BJ (cell line): ENCODE data around the gene PDE8B. TPM values are rescaled to one million over a fixed set of nuclear protein-coding genes. Genes with fewer than 3 reads are reported as not detected.

Experiments used
- CTCF ChIA-PET: fragments of 350-600 bp; formaldehyde crosslinking; extraction: SDS; loops from one replicate; lab custom pipeline; 2021; ENCODE audit warnings: antibody characterized with exemption, inconsistent platforms; lab: Yijun Ruan, JAX
- POLR2A ChIA-PET: fragments of 300-600 bp; sonication (Branson Sonifier 250); formaldehyde crosslinking; extraction: SDS; loops from one replicate; lab custom pipeline; 2021; ENCODE audit warnings: antibody characterized with exemption; lab: Charles Lee
- DNase-seq: peaks from one replicate; pipeline ENCODE4 v3.0.0-alpha.2; 2011; ENCODE audit warnings: low read depth
- H3K27me3 ChIP-seq: 2 replicates; pipeline ENCODE4 v1.6.0; 2011; ENCODE audit warnings: low read length; ENCODE audit not compliant: control insufficient read depth, insufficient read depth
- H3K36me3 ChIP-seq: 2 replicates; pipeline ENCODE4 v1.5.1; 2011; ENCODE audit warnings: low read length; ENCODE audit not compliant: control insufficient read depth, insufficient read depth
- H3K4me3 ChIP-seq: 2 replicates; pipeline ENCODE4 v1.5.1; 2011; ENCODE audit warnings: low read depth, mild to moderate bottlenecking, control low read depth, low read length
- CTCF ChIP-seq: IDR thresholded peaks from 2 replicates; pipeline ENCODE4 v1.5.1; 2011; ENCODE audit warnings: low read depth, mild to moderate bottlenecking, control low read depth, inconsistent platforms, low read length, moderate library complexity; ENCODE audit not compliant: insufficient read depth
- polyA plus RNA-seq: library from polyadenylated mRNA; depleted of rRNA; stranded (reverse); fragments of >200 nt; gene quantifications from 2 replicates; pipeline ENCODE4 v1.2.3, GENCODE V29; 2011

PDE8B gene
- polyA plus RNA-seq, 1 experiment, result 2.2 TPM

- no peak overlapping the region for H3K4me3 ChIP-seq
- H3K27me3 ChIP-seq, result peaks cover 11% of the 10 kb centered on the region
- H3K36me3 ChIP-seq, result no peaks in the 10 kb centered on the region
- no peak for TF ChIP-seq CTCF
- no peak for DNase-seq
- CTCF ChIA-PET, result interaction anchor here (0.6 to 1.2 kb wide), 3 partner anchors 12 to 89 kb away, joined by 3 to 4 read pairs (median 3); no protein-coding TSS in a partner anchor
- POLR2A ChIA-PET, result no interaction called here
Measured at GRCh38 chr5:77229887-77230286, 19.4 kb downstream of the PDE8B start.

- H3K4me3 ChIP-seq, result no peak overlapping the region
- DNase-seq, result no peak
- ChIA-PET CTCF (interaction anchor here (0.6 to 1.2 kb wide), 5 partner anchors 19 to 1793 kb away, joined by 3 read pairs; no protein-coding TSS in a partner anchor), POLR2A (no interaction called here)
- H3K27me3 ChIP-seq, result peaks cover 11% of the 10 kb centered on the region
- TF ChIP-seq CTCF, result peak; percentile 29; the same call in 1 of the 2 replicates
- no peaks in the 10 kb centered on the region for H3K36me3 ChIP-seq
Measured at GRCh38 chr5:77230727-77231470, 20.4 kb downstream of the PDE8B start.

GRCh38 chr5:77231471-77232138 is 21.1 kb downstream of the PDE8B start:
- peaks cover 11% of the 10 kb centered on the region for H3K27me3 ChIP-seq
- H3K36me3 ChIP-seq, result no peaks in the 10 kb centered on the region
- TF ChIP-seq CTCF, result no peak
- CTCF ChIA-PET, result interaction anchor here (0.7 to 2.1 kb wide), 3 partner anchors 11 to 1792 kb away, joined by 3 to 7 read pairs (median 3); no protein-coding TSS in a partner anchor
- no peak overlapping the region for H3K4me3 ChIP-seq
- POLR2A ChIA-PET, result no interaction called here
- no peak for DNase-seq

GRCh38 chr5:77232574-77233358 is 22.3 kb downstream of the PDE8B start:
- CTCF ChIA-PET, result interaction anchor here (1.1 to 2.1 kb wide), 2 partner anchors 12 to 13 kb away, joined by 3 to 7 read pairs; no protein-coding TSS in a partner anchor

More at GRCh38 chr5:77232574-77233358, 22.3 kb downstream of the PDE8B start:
- no peaks in the 10 kb centered on the region for H3K36me3 ChIP-seq
- POLR2A ChIA-PET, result no interaction called here
- peaks cover 9% of the 10 kb centered on the region for H3K27me3 ChIP-seq
- TF ChIP-seq CTCF, result no peak
- no peak for DNase-seq
- H3K4me3 ChIP-seq, result no peak overlapping the region
